ENCODE measurements around the gene LRCH1.

The LRCH1 gene

GRCh38 chr13:46745062-46745461, 192.1 kb downstream of the LRCH1 start:
- TF ChIP-seq CTCF (IDR thresholded peaks at IDR 0.05; ENCODE audit: low read depth, low read length) = no peak
- H3K4me3 ChIP-seq (replicated peaks in 1 of 2; ENCODE audit: low read depth in 2 of 2, low read length in 2 of 2) = no peak overlapping the region

GRCh38 chr13:46745706-46746105, 192.7 kb downstream of the LRCH1 start:
- no peak for DNase-seq (ENCODE audit: low read depth in 2 of 2)
- TF ChIP-seq CTCF (IDR thresholded peaks at IDR 0.05; ENCODE audit: low read depth, low read length) = no peak
- no peak overlapping the region for H3K4me3 ChIP-seq (replicated peaks in 1 of 2; ENCODE audit: low read depth in 2 of 2, low read length in 2 of 2)

More at GRCh38 chr13:46745062-46745461, 192.1 kb downstream of the LRCH1 start:
- DNase-seq (ENCODE audit: low read depth in 2 of 2) = no peak

GRCh38 chr13:46747031-46747820, 194.3 kb downstream of the LRCH1 start:
- H3K4me3 ChIP-seq (replicated peaks in 1 of 2; ENCODE audit: low read depth in 2 of 2, low read length in 2 of 2) = no peak overlapping the region
- DNase-seq (ENCODE audit: low read depth in 2 of 2) = no peak

GRCh38 chr13:46748300-46748699, 195.3 kb downstream of the LRCH1 start:
- no peak for DNase-seq (ENCODE audit: low read depth in 2 of 2)
- no peak for TF ChIP-seq CTCF (IDR thresholded peaks at IDR 0.05; ENCODE audit: low read depth, low read length)
- no peak overlapping the region for H3K4me3 ChIP-seq (replicated peaks in 1 of 2; ENCODE audit: low read depth in 2 of 2, low read length in 2 of 2)

More at GRCh38 chr13:46747031-46747820, 194.3 kb downstream of the LRCH1 start:
- TF ChIP-seq CTCF (IDR thresholded peaks at IDR 0.05; ENCODE audit: low read depth, low read length) = no peak

- TF ChIP-seq CTCF (IDR thresholded peaks at IDR 0.05; ENCODE audit: low read depth, low read length) = no peak
- H3K4me3 ChIP-seq (replicated peaks in 1 of 2; ENCODE audit: low read depth in 2 of 2, low read length in 2 of 2) = no peak overlapping the region
- DNase-seq (ENCODE audit: low read depth in 2 of 2) = peak in 1 of 2 donors; percentile 36
Observed at GRCh38 chr13:46749951-46750350, 197.0 kb downstream of the LRCH1 start.

GRCh38 chr13:46751811-46752635, 199.1 kb downstream of the LRCH1 start:
- TF ChIP-seq CTCF (IDR thresholded peaks at IDR 0.05; ENCODE audit: low read depth, low read length) = no peak
- no peak overlapping the region for H3K4me3 ChIP-seq (replicated peaks in 1 of 2; ENCODE audit: low read depth in 2 of 2, low read length in 2 of 2)
- peak in 1 of 2 donors; percentile 18 for DNase-seq (ENCODE audit: low read depth in 2 of 2)

All from cardiac fibroblast (primary cell).